ENCODE measurements around the gene FCRL4. TPM values are rescaled to one million over a fixed set of nuclear protein-coding genes. Genes with fewer than 3 reads are reported as not detected.

Gene FCRL4
- total RNA-seq, 4 donors from 2014 or later, result 2.5 TPM; not detected in 3

- Histone ChIP-seq H3K36me3 (no peaks in the 10 kb centered on the region), H3K9me3 (no peaks in the 10 kb centered on the region), H3K27me3 (no peaks in the 10 kb centered on the region), H3K27ac (no peak overlapping the region), H3K4me1 (no peaks in the 10 kb centered on the region), H3K4me3 (no peak overlapping the region)
- no peak for DNase-seq
- no peak for TF ChIP-seq POLR2A (IDR thresholded peaks at IDR 0.05)
- no peak for TF ChIP-seq CTCF (IDR thresholded peaks at IDR 0.05)
These were observed 57.6 kb downstream of the FCRL4 start for GRCh38 chr1:157540160-157540748.

GRCh38 chr1:157539568-157539967 is 58.3 kb downstream of the FCRL4 start:
- Histone ChIP-seq H3K9me3 (no peaks in the 10 kb centered on the region), H3K4me3 (no peak overlapping the region), H3K27ac (no peak overlapping the region), H3K36me3 (no peaks in the 10 kb centered on the region), H3K27me3 (no peaks in the 10 kb centered on the region), H3K4me1 (no peaks in the 10 kb centered on the region)
- no peak for TF ChIP-seq CTCF (IDR thresholded peaks at IDR 0.05)
- TF ChIP-seq POLR2A (IDR thresholded peaks at IDR 0.05), result no peak
- DNase-seq, result no peak

- no peak overlapping the region for H3K27ac ChIP-seq
- H3K4me3 ChIP-seq, result no peak overlapping the region
- H3K27me3 ChIP-seq, result no peaks in the 10 kb centered on the region
- H3K4me1 ChIP-seq, result no peaks in the 10 kb centered on the region
- H3K9me3 ChIP-seq, result no peaks in the 10 kb centered on the region
- no peak for DNase-seq
- no peaks in the 10 kb centered on the region for H3K36me3 ChIP-seq
- TF ChIP-seq POLR2A (IDR thresholded peaks at IDR 0.05) (no peak), CTCF (IDR thresholded peaks at IDR 0.05) (no peak)
These were observed 65.3 kb downstream of the FCRL4 start for GRCh38 chr1:157532569-157532968.

- Histone ChIP-seq H3K4me3 (no peak overlapping the region), H3K9me3 (no peaks in the 10 kb centered on the region), H3K27me3 (no peaks in the 10 kb centered on the region), H3K36me3 (no peaks in the 10 kb centered on the region), H3K4me1 (no peaks in the 10 kb centered on the region), H3K27ac (peak overlapping the region in 2 of 4 donors; percentile 2 to 36)
- peak in 1 of 3 donors; percentile 55 for DNase-seq
- TF ChIP-seq CTCF (IDR thresholded peaks at IDR 0.05) (no peak), POLR2A (IDR thresholded peaks at IDR 0.05) (no peak)
These were observed 74.0 kb downstream of the FCRL4 start for GRCh38 chr1:157523774-157524493.

Other genes with a start within 250 kb of the FCRL4 start
- gene FCRL5, start 45.6 kb downstream of the FCRL4 start, total RNA-seq, result 10 to 100 TPM in 1 of 4 donors, 1 to 10 TPM in 2, under 1 TPM in 1; 0.53 to 19.0 (median 3.8) TPM
- 10 to 100 TPM in 1 of 4 donors, 1 to 10 TPM in 2, not detected in 1; 1.7 to 37.1 (median 2.0) TPM for gene FCRL3, start 102.7 kb upstream of the FCRL4 start, total RNA-seq
- 100 to 1,000 TPM in 1 of 4 donors, 1 to 10 TPM in 1, under 1 TPM in 2; 0.47 to 114 (median 2.7) TPM for gene FCRL2, start 179.0 kb upstream of the FCRL4 start, total RNA-seq
- 10 to 100 TPM in 1 of 4 donors, 1 to 10 TPM in 1, under 1 TPM in 1, not detected in 1; 0.47 to 97.4 (median 6.2) TPM for gene FCRL1, start 222.0 kb upstream of the FCRL4 start, total RNA-seq
- not detected for gene CD5L, start 243.7 kb upstream of the FCRL4 start, total RNA-seq

Measured in Peyer's patch (tissue), 4 donors.